ENCODE results near the gene IP6K3.

Gene IP6K3

DNA sequence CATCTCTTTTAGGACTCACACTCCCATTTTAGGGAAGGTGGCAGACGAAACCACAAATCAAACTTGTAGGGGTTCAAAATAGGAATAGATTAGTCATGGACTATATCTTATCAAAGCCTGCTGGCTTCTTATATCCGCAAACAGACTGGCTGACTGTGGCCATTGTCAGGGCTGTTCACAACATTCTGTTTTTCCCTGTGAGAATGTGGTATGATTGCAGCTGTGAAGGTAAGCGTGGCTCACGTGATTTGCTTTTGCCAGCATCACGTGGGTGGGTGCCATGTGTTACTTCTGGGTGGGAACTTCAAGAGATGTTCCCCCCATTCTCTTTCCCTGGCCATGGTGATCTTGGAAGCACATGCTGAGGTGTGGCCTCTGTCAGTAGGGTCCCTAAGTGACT, 5.9 kb downstream of the IP6K3 start:
- DNase-seq (ENCODE audit: low spot score), result no peak

DNA sequence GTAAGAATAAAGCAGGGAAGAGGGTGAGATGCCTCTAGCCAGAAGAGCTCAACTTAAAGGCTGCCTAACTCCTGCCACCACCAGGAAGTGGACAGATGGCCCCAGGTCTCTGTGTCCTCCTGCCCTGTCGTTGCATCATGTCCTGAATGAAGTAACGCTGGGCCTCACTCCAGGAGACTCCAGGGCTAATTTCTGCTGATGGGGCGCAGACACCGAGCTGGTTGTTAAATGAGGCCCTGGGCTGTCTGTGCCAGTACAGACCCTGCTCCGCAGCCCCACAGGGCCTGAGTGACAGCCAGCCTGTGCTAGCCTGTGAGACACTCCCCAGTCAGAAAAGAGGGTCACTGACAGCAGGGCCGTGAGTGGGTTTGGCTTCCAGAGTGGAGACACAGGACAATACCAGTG, 6.5 kb downstream of the IP6K3 start:
- DNase-seq (ENCODE audit: low spot score), result no peak

DNA sequence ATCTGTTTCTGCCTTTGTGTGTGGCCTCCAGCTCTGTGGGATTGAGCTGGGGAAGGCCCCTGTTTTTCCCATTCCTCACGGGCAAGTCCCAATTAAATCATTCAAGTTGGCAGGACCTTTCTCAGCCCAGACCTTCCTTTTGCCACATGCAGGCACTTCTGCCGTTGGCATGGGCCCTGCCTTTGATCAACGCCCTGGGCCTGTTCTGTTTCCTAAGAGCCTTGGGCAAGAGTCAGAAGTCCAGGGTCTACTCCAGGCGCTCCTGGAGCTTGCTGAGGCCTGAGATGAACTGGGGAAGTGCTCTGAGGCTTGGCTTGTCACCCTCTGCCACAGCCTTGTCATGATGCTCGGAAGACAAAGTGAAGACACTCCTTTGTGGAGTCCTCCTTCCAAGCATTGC, 7.1 kb downstream of the IP6K3 start:
- DNase-seq (ENCODE audit: low spot score), result no peak

DNA sequence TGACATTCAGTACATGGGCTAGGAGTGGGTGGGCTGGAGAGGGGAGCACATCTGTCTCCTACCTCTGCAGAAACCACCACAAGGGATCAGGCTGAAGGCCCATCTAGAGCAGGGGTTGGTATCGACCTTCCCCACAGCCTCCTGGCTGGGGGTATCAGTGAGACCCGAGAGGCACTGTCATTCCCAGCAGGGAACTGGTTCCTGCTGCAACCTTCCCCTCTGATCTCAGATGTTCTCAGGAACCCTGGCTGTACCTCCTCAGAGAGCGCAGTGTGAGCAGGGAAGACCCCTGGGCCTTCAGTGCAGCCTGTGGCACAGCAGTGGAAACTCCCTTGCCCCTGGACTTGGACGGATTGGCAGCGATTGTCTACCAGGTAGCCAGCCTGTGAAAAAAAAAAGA, 7.8 kb downstream of the IP6K3 start:
- DNase-seq (ENCODE audit: low spot score), result no peak

DNA sequence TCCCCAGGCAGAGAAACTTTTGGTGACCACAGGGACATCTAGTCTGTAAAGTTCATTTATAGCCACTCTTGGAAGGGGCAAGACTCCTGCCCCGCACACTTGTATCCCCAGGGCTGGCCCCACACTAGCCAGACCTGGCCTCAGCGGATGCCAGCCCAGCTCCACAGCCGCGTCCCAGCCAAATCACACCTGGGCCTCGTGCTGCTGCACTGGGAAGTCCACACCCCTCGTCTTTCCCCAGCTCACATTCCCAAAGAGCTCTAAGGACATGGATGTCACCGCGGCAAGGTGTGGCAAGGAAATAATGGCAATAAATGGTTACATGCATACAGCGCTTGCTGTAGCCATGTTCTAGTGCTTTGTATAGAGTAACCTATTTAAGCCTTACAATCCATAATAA, 8.6 kb downstream of the IP6K3 start:
- no peak for DNase-seq (ENCODE audit: low spot score)

DNA sequence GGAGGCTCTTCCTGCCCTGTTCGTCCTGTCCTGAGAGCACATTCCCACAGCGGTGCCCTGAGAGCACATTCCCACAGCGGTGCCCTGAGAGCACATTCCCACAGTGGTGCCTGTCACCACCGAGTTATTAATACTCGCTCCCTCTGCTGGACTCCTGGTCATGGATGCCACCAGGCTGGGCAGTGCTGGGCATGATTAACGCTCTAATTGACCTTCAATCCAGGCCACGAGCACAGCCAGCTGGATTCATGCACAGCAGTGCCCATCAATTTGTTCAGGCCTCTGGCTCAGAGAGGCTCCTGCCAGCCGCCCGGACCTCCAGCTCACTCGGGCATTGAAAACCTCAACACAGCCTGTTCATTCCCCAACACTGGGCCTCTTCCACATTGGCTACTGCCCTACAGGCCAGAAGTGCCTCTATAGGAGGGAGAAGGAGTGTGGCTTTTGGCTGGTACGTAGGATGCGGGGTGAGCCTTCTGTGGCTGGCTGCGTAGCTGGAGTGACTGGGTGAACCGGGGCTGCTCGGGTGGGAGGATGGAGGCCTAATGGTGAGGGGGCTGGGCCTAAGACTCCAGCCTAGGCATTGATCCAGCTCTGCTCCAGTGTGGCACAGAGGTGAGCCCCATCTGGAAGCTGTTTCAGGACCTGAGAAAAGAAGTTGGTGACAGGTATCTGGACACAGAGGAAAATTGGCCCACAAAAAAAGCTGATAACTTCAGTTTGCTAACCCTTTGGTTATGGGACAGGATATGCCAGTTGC, 9.3 kb downstream of the IP6K3 start:
- no peak for DNase-seq (ENCODE audit: low spot score)

DNA sequence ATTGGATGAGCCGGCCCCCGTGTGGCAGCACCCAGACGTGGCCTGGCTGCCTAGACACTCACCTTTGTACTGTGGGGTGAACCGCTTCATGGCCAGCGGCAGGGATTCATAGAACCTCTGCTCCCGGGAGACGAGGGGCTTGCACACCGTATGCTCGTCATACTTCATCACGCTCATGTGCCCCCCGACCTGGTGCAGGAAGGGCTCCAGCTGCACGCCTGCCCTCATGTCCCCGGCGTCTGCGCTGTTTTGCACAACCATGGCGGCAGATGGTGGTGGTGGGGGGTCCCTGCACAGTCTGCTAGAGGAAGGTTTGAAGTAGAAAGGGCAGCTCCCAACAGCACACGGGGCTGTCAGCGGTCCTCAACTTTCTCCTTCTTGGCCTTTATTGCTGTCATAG, 11.5 kb downstream of the IP6K3 start:
- no peak for DNase-seq (ENCODE audit: low spot score)

DNA sequence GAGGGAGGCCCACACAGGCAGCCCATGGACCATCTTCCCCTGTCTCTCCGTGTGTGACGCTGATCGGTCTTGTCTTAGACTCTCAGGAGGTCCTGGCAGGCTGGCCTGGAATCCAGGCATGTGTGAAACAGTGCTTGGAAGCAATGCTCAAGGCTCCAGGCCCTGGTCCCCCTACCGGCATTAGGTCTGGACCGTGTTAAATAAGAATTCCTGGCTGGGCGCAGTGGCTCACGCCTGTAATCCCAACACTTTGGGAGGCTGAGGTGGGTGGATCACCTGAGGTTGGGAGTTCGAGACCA, 13.0 kb downstream of the IP6K3 start:
- DNase-seq (ENCODE audit: low spot score), result no peak

DNA sequence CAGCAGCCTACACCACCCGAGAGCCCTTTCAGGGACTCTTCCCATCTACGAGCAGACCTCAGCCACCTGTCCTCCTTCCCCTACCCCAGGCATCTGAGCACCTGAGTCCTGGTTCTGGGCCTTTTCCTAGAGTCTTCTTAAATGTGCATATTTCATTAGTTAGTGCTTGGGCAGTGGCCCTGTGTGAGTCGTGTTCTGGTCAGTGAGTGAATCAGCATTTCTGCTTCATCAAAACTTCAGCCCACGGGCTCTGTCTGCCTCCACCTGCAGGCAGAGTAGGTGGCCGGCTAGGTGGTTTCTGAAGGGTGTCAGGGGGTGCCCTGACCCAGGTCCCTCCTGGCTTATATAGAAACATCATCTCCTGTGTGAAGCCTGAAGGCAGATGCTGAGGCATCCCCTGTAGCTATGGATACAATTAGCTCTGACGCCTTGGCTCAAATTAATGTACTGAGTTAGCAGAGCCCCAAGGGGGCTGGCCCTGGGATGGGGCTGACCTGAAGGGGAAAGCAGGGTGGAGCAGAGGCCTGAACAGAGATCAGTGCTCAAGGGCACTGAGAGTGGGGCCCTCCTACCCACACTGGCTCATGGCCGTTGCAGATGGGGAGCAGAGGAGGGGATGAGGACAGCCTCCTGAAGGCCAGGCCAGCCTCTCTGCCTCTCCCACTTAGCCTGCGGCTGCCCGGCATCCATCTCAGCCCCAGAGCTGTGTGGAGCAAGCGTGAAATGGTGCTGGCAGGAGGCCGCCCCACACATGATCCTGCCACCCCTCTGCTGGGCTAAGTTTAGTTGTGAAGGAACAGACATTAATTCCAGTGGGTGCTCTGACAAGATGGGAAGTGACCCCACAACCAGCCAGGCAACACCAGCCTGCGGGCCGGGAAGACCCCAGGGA, 13.6 kb downstream of the IP6K3 start:
- no peak for DNase-seq (ENCODE audit: low spot score)

DNA sequence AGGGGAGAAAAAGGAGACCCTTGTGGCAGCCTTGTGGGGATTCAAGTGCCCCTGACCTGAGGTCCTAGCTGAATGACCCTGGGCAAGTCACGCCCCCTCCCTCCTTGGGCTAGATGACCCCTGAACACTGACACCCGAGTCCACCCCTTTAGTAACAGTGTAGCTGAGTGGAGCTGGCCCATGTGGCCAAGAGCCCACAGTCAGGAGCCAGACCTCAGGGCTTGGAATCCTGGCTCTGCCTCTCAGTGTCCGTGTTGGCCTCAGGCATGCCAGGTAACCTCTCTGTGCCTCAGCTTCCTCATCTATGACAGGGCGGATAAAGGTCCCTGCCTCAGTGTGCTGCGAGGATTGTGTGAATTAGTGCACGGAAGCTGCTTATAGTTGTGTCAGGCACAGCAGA, 14.3 kb downstream of the IP6K3 start:
- DNase-seq (ENCODE audit: low spot score), result no peak

DNA sequence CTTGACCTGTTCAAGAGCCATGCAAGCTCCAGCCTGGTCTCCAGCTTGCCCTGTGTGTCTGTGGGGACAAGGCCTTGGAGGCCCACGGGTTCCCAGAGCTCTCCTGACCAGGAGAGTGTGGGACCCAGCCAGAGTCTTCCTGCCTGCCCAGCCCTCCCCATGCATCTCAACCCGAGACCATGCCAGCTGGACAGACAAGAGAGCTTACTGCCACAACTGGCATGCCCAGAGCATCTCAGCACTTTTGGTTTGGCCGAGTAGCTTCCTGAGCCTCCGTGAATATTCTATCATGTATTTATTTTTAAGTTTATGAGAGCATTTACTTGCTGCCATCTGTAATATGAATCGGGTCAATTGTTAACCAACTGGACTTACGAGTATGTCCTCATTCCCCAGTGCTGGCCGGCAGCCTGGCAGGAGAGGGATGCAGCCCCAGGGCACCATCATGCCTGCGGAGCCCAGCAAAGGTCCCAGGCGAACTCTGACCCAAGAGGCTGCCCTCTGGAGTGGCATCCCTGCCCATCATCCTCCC, 14.9 kb downstream of the IP6K3 start:
- no peak for DNase-seq (ENCODE audit: low spot score)

DNA sequence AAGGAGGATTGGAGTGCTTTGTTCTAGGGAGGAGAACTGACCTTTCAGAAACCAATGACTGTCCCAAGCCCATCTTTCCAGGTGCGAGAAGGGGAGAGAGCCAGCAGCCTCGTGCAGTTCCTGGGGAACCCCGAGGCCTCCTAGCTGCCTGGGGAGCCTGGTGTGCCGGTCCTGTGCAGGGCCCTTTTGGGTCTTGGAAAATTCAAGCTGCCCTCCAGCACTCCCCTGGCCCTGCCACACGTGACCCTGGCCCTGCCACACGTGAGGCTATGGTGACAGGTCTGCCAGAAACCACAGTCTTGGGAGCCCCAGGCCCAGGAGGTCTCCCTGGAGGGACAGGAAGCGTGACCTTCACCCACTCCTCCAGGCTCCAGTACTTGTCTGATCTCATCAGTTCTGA, 15.7 kb downstream of the IP6K3 start:
- no peak for DNase-seq (ENCODE audit: low spot score)

DNA sequence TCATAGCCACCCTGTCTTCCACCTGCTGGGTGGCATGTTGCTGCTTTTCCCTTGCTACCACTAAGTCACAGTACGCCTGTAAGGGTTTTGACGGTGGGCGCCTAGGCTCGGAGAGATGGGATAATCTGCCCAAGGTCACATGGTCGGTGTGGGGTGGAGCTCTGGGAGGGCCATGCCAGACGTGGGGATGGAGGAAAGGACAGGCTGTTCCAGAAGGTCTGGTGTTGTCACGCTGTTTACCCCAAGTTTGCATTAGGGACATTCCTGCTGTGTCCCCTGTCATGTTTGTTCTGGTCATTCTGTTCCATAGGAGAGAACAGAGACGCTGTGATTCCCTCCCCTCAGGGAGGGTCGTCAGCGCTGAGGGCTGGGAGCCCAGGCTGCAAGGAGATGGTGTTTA, 16.1 kb downstream of the IP6K3 start:
- no peak for DNase-seq (ENCODE audit: low spot score)

DNA sequence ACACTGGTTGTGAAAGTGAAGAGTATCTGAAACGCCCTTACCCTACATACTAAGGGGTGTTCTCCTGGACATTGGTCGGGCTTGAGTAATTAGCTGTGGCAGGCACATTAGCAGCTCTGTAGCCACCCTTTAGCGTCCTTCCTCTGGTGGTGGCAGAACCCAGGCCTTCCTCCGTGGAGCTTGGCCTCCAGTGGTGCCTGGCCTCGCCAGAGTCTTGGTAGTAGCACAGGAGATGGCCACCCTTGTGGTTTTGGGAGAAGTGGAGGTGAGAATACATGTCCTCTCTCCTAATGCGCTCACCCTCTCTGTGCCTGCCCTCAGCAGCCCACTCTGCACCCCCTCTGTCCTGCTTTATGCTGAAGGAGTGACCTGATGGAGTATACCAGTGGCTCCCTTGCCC, 17.6 kb downstream of the IP6K3 start:
- DNase-seq (ENCODE audit: low spot score), result no peak

DNA sequence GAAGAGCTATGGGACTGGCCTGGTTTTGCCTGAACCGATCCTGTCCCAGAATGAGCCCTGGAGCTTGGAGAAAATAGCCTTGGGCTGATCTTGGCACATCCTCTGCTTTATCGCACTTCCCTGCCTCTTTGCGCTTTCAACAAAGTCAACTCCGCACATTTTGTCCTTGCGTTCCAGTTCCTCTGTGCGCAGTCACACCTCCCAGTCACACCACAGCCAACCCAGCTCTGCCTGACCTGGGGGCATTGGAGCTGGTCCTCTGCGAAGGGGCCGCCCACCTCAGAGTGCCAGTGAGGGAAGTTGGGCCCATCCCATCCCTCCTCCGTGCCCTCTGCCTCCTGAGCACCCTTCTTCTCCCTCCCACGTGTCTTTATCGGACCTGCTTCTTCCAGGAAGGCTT, 18.3 kb downstream of the IP6K3 start:
- no peak for DNase-seq (ENCODE audit: low spot score)

DNA sequence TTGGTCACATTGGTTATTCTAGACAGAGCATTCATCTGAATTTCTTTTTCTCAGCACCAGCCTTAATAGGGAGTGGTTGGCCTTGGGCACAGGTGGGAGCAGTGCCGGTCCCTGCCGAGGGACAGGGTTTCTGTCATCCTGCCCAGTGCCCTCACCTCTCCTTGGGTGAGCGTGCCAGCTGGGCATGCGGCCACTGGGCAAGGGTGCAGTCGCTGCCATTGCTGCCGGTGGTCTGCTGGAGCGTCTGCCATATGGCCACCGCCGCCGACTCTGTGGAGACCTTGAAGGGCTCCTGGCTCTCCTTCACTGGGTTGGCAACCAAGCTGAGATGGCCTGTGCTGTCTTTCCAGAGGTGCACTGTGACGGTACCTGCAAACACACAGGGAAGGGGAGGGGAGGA, 18.8 kb downstream of the IP6K3 start:
- no peak for DNase-seq (ENCODE audit: low spot score)

DNA sequence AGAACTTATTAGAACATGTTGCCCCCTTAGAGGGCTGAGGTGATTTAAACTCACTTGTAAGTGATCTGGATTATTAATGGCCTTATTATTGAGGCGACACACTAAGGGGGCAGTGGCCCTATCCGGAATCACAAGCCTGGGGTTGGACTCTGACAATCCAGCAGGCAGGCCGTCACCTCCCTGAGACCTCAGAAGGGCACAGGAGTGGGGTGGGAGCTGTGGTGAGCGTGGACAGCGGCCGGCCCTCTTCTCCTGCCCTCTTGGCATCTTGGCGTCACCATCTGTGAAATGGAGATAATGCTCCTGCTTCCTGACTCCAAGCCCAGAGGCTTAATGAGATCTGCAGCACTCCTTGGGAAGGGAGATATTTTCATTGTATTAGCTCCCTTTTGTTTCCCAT, 19.6 kb downstream of the IP6K3 start:
- DNase-seq (ENCODE audit: low spot score), result no peak

DNA sequence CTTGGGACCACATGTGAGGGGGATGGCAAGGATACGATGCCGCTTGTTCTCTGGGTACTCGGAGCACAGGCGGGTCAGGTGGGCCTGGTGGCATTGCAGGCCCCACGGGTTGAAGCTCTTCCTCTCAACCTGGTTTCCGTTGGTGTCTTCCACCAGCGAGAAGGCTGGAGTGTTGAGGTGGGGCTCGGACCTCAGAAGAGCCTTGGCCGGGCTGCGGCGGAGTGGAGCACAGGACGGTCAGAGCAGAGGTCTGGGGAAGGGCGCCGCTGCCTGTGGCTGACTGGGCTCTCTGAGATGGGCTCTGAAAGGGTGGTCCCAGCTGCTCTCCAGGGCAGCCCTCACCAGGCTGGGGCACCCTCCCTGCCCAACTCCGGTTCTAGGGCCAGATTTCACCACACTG, 20.0 kb downstream of the IP6K3 start:
- no peak for DNase-seq (ENCODE audit: low spot score)

DNA sequence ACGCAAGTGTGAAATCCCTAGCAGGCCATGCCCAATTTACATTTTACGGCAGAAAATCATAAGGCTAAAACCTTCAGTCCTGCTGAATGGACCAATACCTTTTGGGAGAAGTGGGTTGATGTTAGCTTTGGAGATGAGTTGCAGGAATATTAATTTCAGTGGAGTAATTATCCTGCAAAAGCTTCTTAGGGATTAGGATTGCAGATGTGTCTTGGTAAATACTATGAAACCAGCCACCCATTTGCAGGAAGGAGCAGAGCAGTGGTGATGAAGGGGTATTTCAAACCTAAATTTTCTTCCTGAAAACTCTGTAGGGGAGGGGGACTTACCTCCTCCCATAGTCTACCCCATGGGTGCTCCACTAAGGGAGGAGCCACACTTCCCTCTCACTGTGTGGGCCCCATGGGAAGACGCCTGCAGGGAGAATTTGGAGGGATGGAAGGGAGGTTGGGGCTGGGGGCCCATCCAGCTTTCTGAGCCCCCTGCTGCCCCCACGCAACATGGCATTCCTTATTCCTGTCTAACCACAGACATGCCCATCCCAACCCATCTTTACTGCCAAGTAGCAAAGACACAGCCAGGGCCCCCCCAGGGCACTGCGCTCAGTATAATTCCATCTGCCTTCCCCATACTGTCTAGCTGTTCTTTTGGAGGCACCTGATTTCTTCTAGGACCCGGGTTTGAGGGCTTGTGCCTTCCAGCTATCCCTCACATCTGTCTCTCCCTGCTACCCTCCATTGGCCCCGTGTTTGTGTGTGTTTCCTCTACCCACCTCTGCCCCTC, 20.6 kb downstream of the IP6K3 start:
- no peak for DNase-seq (ENCODE audit: low spot score)

DNA sequence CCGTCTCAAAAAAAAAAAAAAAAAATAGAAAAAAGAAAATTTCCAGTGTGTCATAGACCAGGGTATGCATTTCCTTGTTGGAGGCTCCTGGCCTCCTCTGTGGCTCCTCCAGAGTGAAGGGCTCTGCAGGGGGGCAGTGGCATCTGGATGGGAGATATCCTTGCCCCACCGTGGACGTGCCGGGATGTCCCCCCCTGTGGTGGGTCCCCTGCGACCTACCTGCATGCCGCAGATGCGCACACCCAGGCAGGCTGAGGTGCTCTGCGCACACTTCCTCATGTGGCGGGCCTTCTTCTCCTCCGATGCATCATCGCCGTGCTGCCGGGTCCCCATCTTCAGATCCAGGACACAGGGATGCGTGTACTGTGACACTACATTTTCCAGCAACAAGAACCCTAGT, 21.5 kb downstream of the IP6K3 start:
- DNase-seq (ENCODE audit: low spot score), result no peak

DNA sequence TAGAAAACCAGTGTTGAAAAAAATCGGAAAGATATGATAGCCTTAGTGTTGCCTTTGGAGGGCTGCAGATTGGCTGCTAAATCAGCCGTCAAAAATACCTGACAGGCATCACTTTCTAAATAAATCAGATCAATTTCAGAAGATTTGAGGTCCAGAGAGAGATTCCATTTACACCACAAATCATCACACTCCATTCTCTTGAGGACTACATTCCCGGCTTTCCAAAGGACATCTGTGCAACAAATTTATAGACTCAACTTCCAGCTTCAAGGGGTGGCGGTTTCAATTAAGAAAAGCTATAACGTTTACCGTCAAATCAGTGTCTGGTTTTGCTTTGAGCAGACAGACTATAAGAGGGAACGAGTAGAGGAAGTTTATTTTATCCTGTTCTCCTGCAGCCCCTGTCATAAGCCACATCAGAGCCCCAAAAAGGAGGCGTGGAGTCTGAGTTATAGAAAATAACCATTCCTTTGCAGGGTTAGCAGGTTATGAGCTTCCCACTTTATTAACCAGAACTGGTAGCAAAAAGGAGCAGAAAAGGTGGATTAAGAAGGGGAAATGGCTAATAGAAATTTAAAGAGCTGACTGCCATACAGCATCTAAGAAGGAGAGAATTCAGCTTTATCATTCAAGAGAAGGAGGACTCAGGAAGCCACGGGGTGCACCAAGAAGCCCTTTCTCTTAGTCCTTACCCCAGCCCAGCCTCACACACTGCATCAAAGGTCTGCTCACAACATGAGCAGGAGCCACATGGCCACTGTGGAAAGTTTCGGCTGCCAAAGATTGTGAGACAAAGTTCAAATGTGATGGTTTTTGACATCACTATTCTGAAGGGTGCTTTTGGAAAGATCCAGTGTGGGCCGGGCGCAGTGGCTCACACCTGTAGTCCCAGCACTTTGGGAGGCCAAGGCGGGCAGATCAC, 22.3 kb downstream of the IP6K3 start:
- DNase-seq (ENCODE audit: low spot score), result no peak
